Astrocyte of the spinal cord (primary cell): Measurements from ENCODE around the gene KANSL2.
"Not testable (repeated sequence)": the region's sequence is repeated elsewhere in the genome, so short reads cannot be mapped to it uniquely, and the experiment has no call there.

Experiments used
- DNase-seq: peaks from one replicate; pipeline ENCODE4 v3.0.0; 2011; ENCODE audit warnings: low read depth, low spot score
- H3K4me3 ChIP-seq: 2 replicates; pipeline ENCODE4 v1.5.1; 2011; ENCODE audit warnings: low read depth, mild to moderate bottlenecking, low read length, moderate library complexity
- CTCF ChIP-seq: IDR thresholded peaks from 2 replicates; pipeline ENCODE4 v1.5.1; 2012; ENCODE audit warnings: low read depth, mild to moderate bottlenecking, low read length, inconsistent platforms
- in situ Hi-C: cut with HindIII; loops from 2 replicates; pipeline ENCODE4 v1.10.0; 2017; ENCODE audit warnings: low sequenced_read_pairs

KANSL2 gene

GRCh38 chr12:48683534-48683933, 1.5 kb upstream of the KANSL2 start:
- no peak for TF ChIP-seq CTCF
- no peak for DNase-seq
- no peak overlapping the region for H3K4me3 ChIP-seq
- in situ Hi-C loops = no loop called here

GRCh38 chr12:48682927-48683326, 889 bp upstream of the KANSL2 start:
- in situ Hi-C loops = no loop called here
- DNase-seq = no peak
- H3K4me3 ChIP-seq = peak overlapping the region; percentile 67
- no peak for TF ChIP-seq CTCF

GRCh38 chr12:48682533-48682905, 481 bp upstream of the KANSL2 start:
- in situ Hi-C loops, DNase-seq: not testable (repeated sequence)
- H3K4me3 ChIP-seq = peak overlapping the region; percentile 67

GRCh38 chr12:48681399-48681709, 684 bp downstream of the KANSL2 start:
- in situ Hi-C loops = no loop called here

GRCh38 chr12:48680861-48681260, 1.2 kb downstream of the KANSL2 start:
- peak overlapping the region; percentile 67 for H3K4me3 ChIP-seq
- no peak for TF ChIP-seq CTCF
- in situ Hi-C loops = no loop called here

More at GRCh38 chr12:48681399-48681709, 684 bp downstream of the KANSL2 start:
- no peak for TF ChIP-seq CTCF
- peak overlapping the region; percentile 67 for H3K4me3 ChIP-seq
- DNase-seq = peak; percentile 22

GRCh38 chr12:48678551-48679185, 3.4 kb downstream of the KANSL2 start:
- no peak for DNase-seq
- H3K4me3 ChIP-seq = no peak overlapping the region
- in situ Hi-C loops = no loop called here
- no peak for TF ChIP-seq CTCF

More at GRCh38 chr12:48680861-48681260, 1.2 kb downstream of the KANSL2 start:
- DNase-seq = no peak

- no peak overlapping the region for H3K4me3 ChIP-seq
- in situ Hi-C loops = no loop called here
- DNase-seq = no peak
- TF ChIP-seq CTCF = no peak
These were observed 10.7 kb downstream of the KANSL2 start for GRCh38 chr12:48671231-48671856.
